Umbilical cord (tissue), 1 donor: ENCODE results near the gene CABP1. TPM values are rescaled to one million over a fixed set of nuclear protein-coding genes. Genes with fewer than 3 reads are reported as not detected.

Experiments
- total RNA-seq: library from RNA; depleted of rRNA; stranded (reverse); fragments of >200 nt; gene quantifications from one replicate; pipeline ENCODE4 v1.2.3, GENCODE V29; 2014; ENCODE audit warnings: low replicate concordance; ENCODE audit not compliant: insufficient read depth

Gene CABP1
- total RNA-seq, 1 donor from 2014 or later: 3.9 TPM

Other genes with a start within 250 kb of the CABP1 start
- 351 TPM for gene COX6A1, start 202.5 kb upstream of the CABP1 start, total RNA-seq
- gene TRIAP1, start 194.2 kb upstream of the CABP1 start, total RNA-seq: 25.5 TPM
- gene GATC, start 194.2 kb upstream of the CABP1 start, total RNA-seq: 27.0 TPM
- 86.7 TPM for gene SRSF9, start 170.9 kb upstream of the CABP1 start, total RNA-seq
- gene DYNLL1, start 144.5 kb upstream of the CABP1 start, total RNA-seq: 202 TPM
- gene COQ5, start 111.5 kb upstream of the CABP1 start, total RNA-seq: 23.1 TPM
- 86.9 TPM for gene RNF10, start 106.3 kb upstream of the CABP1 start, total RNA-seq
- 11.3 TPM for gene POP5, start 59.2 kb upstream of the CABP1 start, total RNA-seq
- 64.0 TPM for gene MLEC, start 46.5 kb downstream of the CABP1 start, total RNA-seq
- gene UNC119B, start 69.8 kb downstream of the CABP1 start, total RNA-seq: 16.4 TPM
- gene ACADS, start 85.2 kb downstream of the CABP1 start, total RNA-seq: 7.7 TPM